ENCODE results near the gene SH3BP4. TPM values are rescaled to one million over a fixed set of nuclear protein-coding genes. Genes with fewer than 3 reads are reported as not detected.

SH3BP4 gene
- total and polyA plus RNA-seq, 2 of the 8 experiments (the other 6 are each of a cell fraction or from before 2014, with no cell fraction given): 28.3 to 35.4 TPM

- TF ChIP-seq EP300 (IDR thresholded peaks at IDR 0.05; ENCODE audit: borderline replicate concordance in 1 of 2, low read depth in 2 of 2, low read length in 2 of 2) (no peak), SP1 (IDR thresholded peaks at IDR 0.05; ENCODE audit: low read depth, low read length) (no peak), TAF7 (optimal IDR thresholded peaks at IDR 0.05; ENCODE audit: borderline replicate concordance, low read depth, low read length) (no peak), RAD21 (IDR thresholded peaks at IDR 0.05 in 1 of 2, conservative IDR thresholded peaks at IDR 0.05 in 1 of 2; ENCODE audit: low read depth in 2 of 2, low read length in 2 of 2) (no peak), HDAC2 (IDR thresholded peaks at IDR 0.05; ENCODE audit: borderline replicate concordance in 1 of 2, low read depth in 2 of 2, low read length in 2 of 2) (no peak), KDM1A (IDR thresholded peaks at IDR 0.05; ENCODE audit: borderline replicate concordance, low read length) (no peak), CTBP2 (IDR thresholded peaks at IDR 0.05; ENCODE audit: borderline replicate concordance, insufficient read depth, insufficient read length, low read length) (no peak), POLR2A (IDR thresholded peaks at IDR 0.05; ENCODE audit: control extremely low read depth in 1 of 2, low read depth in 2 of 2, low read length in 2 of 2) (no peak)
These were observed 4.3 kb upstream of the SH3BP4 start (continued) for GRCh38 chr2:234947556-234947955.
